B cell (primary cell): ENCODE results near the gene GID4. TPM values are rescaled to one million over a fixed set of nuclear protein-coding genes. Genes with fewer than 3 reads are reported as not detected.

Source experiments
- ATAC-seq: fragments of 200-7000 bp; cut with Tn5 transposase; one replicate; pipeline ENCODE4 v1.10.0; 2021; ENCODE audit warnings: low read depth, mild to moderate bottlenecking, moderate number of reproducible peaks, moderate library complexity
- CTCF ChIA-PET: fragments of 350-600 bp; sonication (Branson Sonifier 250); formaldehyde crosslinking; loops from one replicate; lab custom pipeline; 2021; ENCODE audit warnings: antibody characterized with exemption, inconsistent platforms; lab: Charles Lee
- POLR2A ChIA-PET: fragments of 350-600 bp; sonication (Branson Sonifier 250); formaldehyde crosslinking; loops from one replicate; lab custom pipeline; 2021; ENCODE audit warnings: antibody characterized with exemption; lab: Charles Lee
- DNase-seq: peaks from one replicate; pipeline ENCODE4 v3.0.0; 2013
- H2AFZ ChIP-seq: 2 replicates; pipeline ENCODE4 v1.6.1; 2012; ENCODE audit warnings: mild to moderate bottlenecking, low read depth, low read length; ENCODE audit not compliant: insufficient read depth, poor library complexity, severe bottlenecking
- H3K27ac ChIP-seq, 2 donors: 1 replicate in 1 of 2; 2 replicates in 1 of 2; pipeline ENCODE4 v1.5.1; 2012 to 2013; ENCODE audit warnings: low read length in 2 of 2, mild to moderate bottlenecking in 2 of 2, moderate library complexity in 1 of 2
- H3K27me3 ChIP-seq, 4 experiments: fragments of 200-600 bp in 1 of 4; sonication (generic) in 1 of 4; replicated peaks in 1 of 4; 1 replicate in 2 of 4; 2 replicates in 2 of 4; pipeline versions ENCODE4 v1.6.1 to v1.7.0; 2013 to 2016; ENCODE audit warnings: low read length in 3 of 4, mild to moderate bottlenecking in 2 of 4, mixed read lengths in 1 of 4, moderate library complexity in 1 of 4; ENCODE audit not compliant: insufficient read depth in 4 of 4, control insufficient read depth in 3 of 4; ENCODE audit errors: control extremely low read depth in 1 of 4
- H3K36me3 ChIP-seq, 2 experiments: replicated peaks in 1 of 2; 1 replicate in 1 of 2; 2 replicates in 1 of 2; pipeline versions ENCODE4 v1.6.1 to v1.7.1; 2013; ENCODE audit warnings: low read length in 1 of 2; ENCODE audit not compliant: insufficient read depth in 2 of 2, control insufficient read depth in 1 of 2; ENCODE audit errors: control extremely low read depth in 1 of 2, extremely low read depth in 1 of 2
- H3K4me1 ChIP-seq, 2 donors: fragments of 200-600 bp in 1 of 2; sonication (generic) in 1 of 2; 1 replicate in 1 of 2; 2 replicates in 1 of 2; pipeline versions ENCODE4 v1.5.1 to v1.6.1; 2013 to 2017; ENCODE audit warnings: low read length in 2 of 2; ENCODE audit not compliant: control insufficient read depth in 2 of 2, insufficient read depth in 2 of 2
- H3K4me2 ChIP-seq: replicated peaks from 2 replicates; pipeline ENCODE3; 2012; ENCODE audit warnings: mild to moderate bottlenecking, low read depth, low read length; ENCODE audit not compliant: poor library complexity, severe bottlenecking
- H3K4me3 ChIP-seq, 5 experiments: fragments of 200-600 bp in 1 of 5; sonication (generic) in 1 of 5; 1 replicate in 3 of 5; 2 replicates in 2 of 5; pipeline versions ENCODE4 v1.5.1 to v1.7.0; 2011 to 2016; ENCODE audit warnings: low read length in 4 of 5, mild to moderate bottlenecking in 4 of 5, low read depth in 2 of 5, control low read depth in 1 of 5, moderate library complexity in 1 of 5; ENCODE audit not compliant: insufficient read depth in 1 of 5; ENCODE audit errors: control extremely low read depth in 1 of 5, extremely low read depth in 1 of 5
- H3K79me2 ChIP-seq: fragments of 200-600 bp; sonication (generic); one replicate; pipeline ENCODE4 v1.6.0; 2016; ENCODE audit warnings: low read length; ENCODE audit not compliant: control insufficient read depth, insufficient read depth
- H3K9ac ChIP-seq: fragments of 200-600 bp; sonication (generic); 2 replicates; pipeline ENCODE4 v1.6.1; 2017; ENCODE audit warnings: mild to moderate bottlenecking, low read length, moderate library complexity
- H3K9me3 ChIP-seq, 3 donors: one replicate each; pipeline versions ENCODE4 v1.6.1 to v1.7.1; 2013; ENCODE audit warnings: low read length in 2 of 3; ENCODE audit not compliant: control insufficient read depth in 2 of 3, insufficient read depth in 1 of 3; ENCODE audit errors: control extremely low read depth in 1 of 3
- H4K20me1 ChIP-seq: 2 replicates; pipeline ENCODE4 v1.6.0; 2012; ENCODE audit warnings: mild to moderate bottlenecking, low read length; ENCODE audit not compliant: insufficient read depth, control insufficient read depth, poor library complexity, severe bottlenecking
- H3K27ac Mint-ChIP-seq: one replicate; pipeline ENCODE4 v1.8.0; 2021; ENCODE audit warnings: mixed read lengths
- H3K27me3 Mint-ChIP-seq: one replicate; pipeline ENCODE4 v1.8.0; 2021; ENCODE audit warnings: mixed read lengths
- H3K4me1 Mint-ChIP-seq: one replicate; pipeline ENCODE4 v1.8.0; 2021; ENCODE audit warnings: mixed read lengths
- H3K4me3 Mint-ChIP-seq: one replicate; pipeline ENCODE4 v1.8.0; 2021; ENCODE audit warnings: mixed read lengths
- H3K9me3 Mint-ChIP-seq: one replicate; pipeline ENCODE4 v1.8.0; 2022; ENCODE audit warnings: mixed read lengths; ENCODE audit not compliant: insufficient read depth
- EZH2 ChIP-seq: IDR thresholded peaks from 2 replicates; pipeline ENCODE4 v1.6.1; 2012; ENCODE audit warnings: borderline replicate concordance, low read depth, mild to moderate bottlenecking, moderate library complexity, low read length; ENCODE audit not compliant: insufficient read depth, poor library complexity, severe bottlenecking
- WGBS: methylation state at CpG from one replicate; pipeline ENCODE4 v1.1.5; 2013; ENCODE audit warnings: missing lambda C conversion rate; ENCODE audit not compliant: insufficient coverage; 5-methylcytosine and 5-hydroxymethylcytosine counted together
- intact Hi-C: fragments of 100-400 bp; cut with micrococcal nuclease; formaldehyde crosslinking; loops from one replicate; pipeline ENCODE4 v1.10.0; 2022
- polyA plus RNA-seq: library from polyadenylated mRNA; depleted of rRNA; stranded (reverse); fragments of >200 nt; gene quantifications from 2 replicates; pipeline ENCODE4 v1.2.3, GENCODE V29; 2012
- total RNA-seq, 2 donors: library from RNA; stranded (reverse); fragments of 120-200 nt in 1 of 2; gene quantifications; 1 replicate in 1 of 2; 2 replicates in 1 of 2; pipeline versions ENCODE4 v1.2.3 to v1.2.4, GENCODE V29; 2013 to 2022
- TF ChIP-seq, protein P1 (sequence below): fragments of 200-600 bp; IDR thresholded peaks from one replicate; pipeline ENCODE4 v1.8.0; 2022; ENCODE audit warnings: antibody characterized with exemption, mild to moderate bottlenecking

Gene GID4
- total and polyA plus RNA-seq, 2 donors (not counting 1 experiment from before 2014, with no cell fraction given), result 5.6 to 11.8 TPM

DNA sequence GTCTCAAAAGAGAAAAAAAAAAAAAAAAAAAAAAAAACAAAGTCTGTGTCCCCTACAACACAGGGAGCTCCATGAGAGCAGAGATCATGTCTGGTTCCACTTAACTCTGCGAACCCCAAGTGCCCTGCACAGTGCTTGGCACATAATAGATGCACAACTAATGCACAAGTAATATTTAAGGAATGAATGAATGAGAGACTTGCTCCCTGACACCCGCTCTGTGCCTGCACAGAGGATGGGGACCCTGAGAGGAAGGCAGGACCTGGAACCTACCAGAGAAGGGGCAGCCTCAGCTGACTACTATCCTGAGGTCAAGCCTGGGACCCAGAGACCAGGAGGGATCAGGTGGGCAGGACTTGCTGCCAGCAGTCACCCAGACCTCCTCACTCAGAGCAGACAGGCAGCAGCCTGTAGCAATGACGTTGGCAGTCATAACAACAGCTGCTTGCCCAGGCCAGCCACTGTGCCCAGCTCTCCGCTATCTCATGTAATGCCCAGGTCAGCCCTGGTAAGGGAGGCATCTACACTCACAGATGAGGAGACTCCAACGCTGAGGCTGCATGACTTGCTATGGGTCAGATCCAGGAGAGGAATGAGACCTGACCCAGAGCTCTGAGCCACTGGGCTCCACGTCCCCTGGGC lies 72.2 kb downstream of the GID4 start:
- no peak for ATAC-seq
- Histone ChIP-seq H3K4me2 (no peak overlapping the region), H3K4me1 (no peaks in the 10 kb centered on the region), H3K27ac (no peak overlapping the region), H2AFZ (no peak overlapping the region), H3K9ac (no peak overlapping the region), H3K36me3 (peaks cover 0 to 10% of the 10 kb centered on the region in 2 experiments), H3K79me2 (no peaks in the 10 kb centered on the region), H4K20me1 (no peaks in the 10 kb centered on the region), H3K4me3 (no peak overlapping the region), H3K27me3 (no peaks in the 10 kb centered on the region), H3K9me3 (no peaks in the 10 kb centered on the region)
- Mint-ChIP-seq H3K4me3 (no peak overlapping the region), H3K27ac (no peak overlapping the region), H3K4me1 (no peaks in the 10 kb centered on the region), H3K9me3 (no peaks in the 10 kb centered on the region), H3K27me3 (no peaks in the 10 kb centered on the region)
- POLR2A ChIA-PET, result no interaction called here
- no peak for DNase-seq
- TF ChIP-seq, protein P1, sequence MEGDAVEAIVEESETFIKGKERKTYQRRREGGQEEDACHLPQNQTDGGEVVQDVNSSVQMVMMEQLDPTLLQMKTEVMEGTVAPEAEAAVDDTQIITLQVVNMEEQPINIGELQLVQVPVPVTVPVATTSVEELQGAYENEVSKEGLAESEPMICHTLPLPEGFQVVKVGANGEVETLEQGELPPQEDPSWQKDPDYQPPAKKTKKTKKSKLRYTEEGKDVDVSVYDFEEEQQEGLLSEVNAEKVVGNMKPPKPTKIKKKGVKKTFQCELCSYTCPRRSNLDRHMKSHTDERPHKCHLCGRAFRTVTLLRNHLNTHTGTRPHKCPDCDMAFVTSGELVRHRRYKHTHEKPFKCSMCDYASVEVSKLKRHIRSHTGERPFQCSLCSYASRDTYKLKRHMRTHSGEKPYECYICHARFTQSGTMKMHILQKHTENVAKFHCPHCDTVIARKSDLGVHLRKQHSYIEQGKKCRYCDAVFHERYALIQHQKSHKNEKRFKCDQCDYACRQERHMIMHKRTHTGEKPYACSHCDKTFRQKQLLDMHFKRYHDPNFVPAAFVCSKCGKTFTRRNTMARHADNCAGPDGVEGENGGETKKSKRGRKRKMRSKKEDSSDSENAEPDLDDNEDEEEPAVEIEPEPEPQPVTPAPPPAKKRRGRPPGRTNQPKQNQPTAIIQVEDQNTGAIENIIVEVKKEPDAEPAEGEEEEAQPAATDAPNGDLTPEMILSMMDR, result no peak
- TF ChIP-seq EZH2, result no peak
- CTCF ChIA-PET, result no interaction called here
- intact Hi-C loops, result no loop called here
- WGBS, result 82% methylated on average over 5 of the region's 6 CpGs

GRCh38 chr17:18115517-18115916 lies 76.3 kb downstream of the GID4 start:
- Histone ChIP-seq H3K4me1 (no peaks in the 10 kb centered on the region), H3K4me3 (no peak overlapping the region), H2AFZ (no peak overlapping the region), H3K4me2 (no peak overlapping the region), H3K9ac (no peak overlapping the region), H3K36me3 (no peaks in the 10 kb centered on the region), H3K27ac (no peak overlapping the region), H3K79me2 (no peaks in the 10 kb centered on the region), H3K27me3 (no peaks in the 10 kb centered on the region), H4K20me1 (no peaks in the 10 kb centered on the region), H3K9me3 (peaks cover 0 to 21% (median 0%) of the 10 kb centered on the region in 3 donors)
- ATAC-seq, result no peak
- Mint-ChIP-seq H3K4me3 (no peak overlapping the region), H3K27me3 (no peaks in the 10 kb centered on the region), H3K27ac (no peak overlapping the region), H3K4me1 (no peaks in the 10 kb centered on the region), H3K9me3 (peaks cover 2% of the 10 kb centered on the region)
- CTCF ChIA-PET, result no interaction called here
- DNase-seq, result no peak
- intact Hi-C loops, result no loop called here
- WGBS, result 79% methylated on average over 7 of the region's 7 CpGs
- TF ChIP-seq, protein P1, result no peak
- no peak for TF ChIP-seq EZH2
- POLR2A ChIA-PET, result no interaction called here
